GM12878 (cell line): ENCODE results near the gene MDFI.

Experiments used
- NRF1 ChIP-seq: conservative IDR thresholded peaks from 2 replicates; pipeline ENCODE4 v1.6.1; 2011; ENCODE audit warnings: mild to moderate bottlenecking, low read depth, low read length, improper control_type of control experiment
- TF ChIP-seq, protein P1 (sequence below), 3 experiments: IDR thresholded peaks in 2 of 3; conservative IDR thresholded peaks in 1 of 3; 2 replicates each; pipeline ENCODE4 v1.5.1; 2011; ENCODE audit warnings: low read depth in 3 of 3, low read length in 3 of 3, mild to moderate bottlenecking in 3 of 3, control low read depth in 2 of 3, moderate library complexity in 2 of 3, inconsistent platforms in 1 of 3, mixed read lengths in 1 of 3; ENCODE audit not compliant: control insufficient read depth in 2 of 3, insufficient read depth in 1 of 3; ENCODE audit errors: extremely low read depth in 1 of 3

DNA sequence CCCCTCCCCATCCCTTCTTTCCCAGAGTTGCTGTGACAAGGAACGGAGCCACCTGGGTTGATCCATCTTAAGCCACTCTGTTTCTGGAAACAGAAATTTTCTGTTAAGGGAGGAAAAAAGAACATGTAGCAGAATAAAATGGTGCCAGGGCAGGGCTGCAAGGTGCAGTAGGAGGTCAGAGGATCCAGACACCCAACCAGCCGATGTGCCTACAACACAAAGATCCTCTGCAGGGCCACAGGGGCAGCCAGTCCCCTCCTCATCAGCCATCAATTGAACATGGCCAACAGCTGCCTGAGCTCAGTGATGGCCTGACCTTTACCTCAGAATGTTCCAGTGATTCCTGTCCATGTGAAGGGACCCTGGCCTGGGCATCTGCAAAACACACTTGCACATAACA is 11.9 kb downstream of the MDFI start:
- TF ChIP-seq, protein P1, sequence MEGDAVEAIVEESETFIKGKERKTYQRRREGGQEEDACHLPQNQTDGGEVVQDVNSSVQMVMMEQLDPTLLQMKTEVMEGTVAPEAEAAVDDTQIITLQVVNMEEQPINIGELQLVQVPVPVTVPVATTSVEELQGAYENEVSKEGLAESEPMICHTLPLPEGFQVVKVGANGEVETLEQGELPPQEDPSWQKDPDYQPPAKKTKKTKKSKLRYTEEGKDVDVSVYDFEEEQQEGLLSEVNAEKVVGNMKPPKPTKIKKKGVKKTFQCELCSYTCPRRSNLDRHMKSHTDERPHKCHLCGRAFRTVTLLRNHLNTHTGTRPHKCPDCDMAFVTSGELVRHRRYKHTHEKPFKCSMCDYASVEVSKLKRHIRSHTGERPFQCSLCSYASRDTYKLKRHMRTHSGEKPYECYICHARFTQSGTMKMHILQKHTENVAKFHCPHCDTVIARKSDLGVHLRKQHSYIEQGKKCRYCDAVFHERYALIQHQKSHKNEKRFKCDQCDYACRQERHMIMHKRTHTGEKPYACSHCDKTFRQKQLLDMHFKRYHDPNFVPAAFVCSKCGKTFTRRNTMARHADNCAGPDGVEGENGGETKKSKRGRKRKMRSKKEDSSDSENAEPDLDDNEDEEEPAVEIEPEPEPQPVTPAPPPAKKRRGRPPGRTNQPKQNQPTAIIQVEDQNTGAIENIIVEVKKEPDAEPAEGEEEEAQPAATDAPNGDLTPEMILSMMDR (IDR thresholded peaks at IDR 0.05 in 2 of 3, conservative IDR thresholded peaks at IDR 0.05 in 1 of 3; ENCODE audit: control insufficient read depth in 2 of 3, extremely low read depth in 1 of 3, insufficient read depth in 1 of 3, low read depth in 3 of 3, low read length in 3 of 3), result no peak
- TF ChIP-seq NRF1, result no peak
